Esophagus muscularis mucosa (tissue), 4 donors: ENCODE data around the gene CHRNB4. TPM values are rescaled to one million over a fixed set of nuclear protein-coding genes. Genes with fewer than 3 reads are reported as not detected.

Source experiments
- DNase-seq: peaks from one replicate; pipeline ENCODE4 v3.0.0-alpha.2; 2017; ENCODE audit errors: extremely low spot score
- H3K27ac ChIP-seq, 4 donors: fragments of 200-600 bp; sonication (generic); replicated peaks in 1 of 4; 1 replicate in 3 of 4; 2 replicates in 1 of 4; pipeline ENCODE4 v1.5.1; 2016 to 2019; ENCODE audit warnings: mild to moderate bottlenecking in 1 of 4
- H3K27me3 ChIP-seq, 4 donors: fragments of 200-600 bp; sonication (generic); one replicate each; pipeline versions ENCODE4 v1.5.1 to v1.6.0; 2016 to 2019
- H3K36me3 ChIP-seq, 4 donors: fragments of 200-600 bp; sonication (generic); one replicate each; pipeline ENCODE4 v1.5.1; 2016 to 2019
- H3K4me1 ChIP-seq, 4 donors: fragments of 200-600 bp; sonication (generic); one replicate each; pipeline ENCODE4 v1.5.1; 2016 to 2019
- H3K4me3 ChIP-seq, 4 donors: fragments of 200-600 bp; sonication (generic); 1 replicate in 2 of 4; 2 replicates in 2 of 4; pipeline ENCODE4 v1.5.1; 2016 to 2019; ENCODE audit warnings: mild to moderate bottlenecking in 4 of 4, moderate library complexity in 1 of 4
- H3K9me3 ChIP-seq, 4 donors: fragments of 200-600 bp; sonication (generic); 1 replicate in 3 of 4; 2 replicates in 1 of 4; pipeline ENCODE4 v1.5.1; 2016 to 2019
- CTCF ChIP-seq, 3 experiments: fragments of 200-600 bp in 2 of 3; fragments of 450-650 bp in 1 of 3; sonication (generic) in 2 of 3; IDR thresholded peaks; one replicate each; pipeline ENCODE4 v1.5.1; 2017 to 2019; ENCODE audit warnings: antibody characterized with exemption in 3 of 3, mild to moderate bottlenecking in 2 of 3, moderate library complexity in 1 of 3
- EP300 ChIP-seq: sonication (generic); formaldehyde crosslinking; IDR thresholded peaks from one replicate; pipeline ENCODE4 v1.6.1; 2017; ENCODE audit warnings: antibody characterized with exemption
- POLR2A ChIP-seq: fragments of 450-650 bp; IDR thresholded peaks from one replicate; pipeline ENCODE4 v1.6.1; 2017; ENCODE audit warnings: antibody characterized with exemption, moderate library complexity, mild to moderate bottlenecking, low read depth
- POLR2AphosphoS5 ChIP-seq, 2 donors: sonication (generic); formaldehyde crosslinking; IDR thresholded peaks; one replicate each; pipeline ENCODE4 v1.6.1; 2017; ENCODE audit warnings: antibody characterized with exemption in 2 of 2
- WGBS: methylation state at CpG from one replicate; pipeline ENCODE4 v1.1.5; 2018; 5-methylcytosine and 5-hydroxymethylcytosine counted together
- intact Hi-C: fragments of 100-400 bp; cut with DNase I; formaldehyde crosslinking; loops from one replicate; pipeline ENCODE4 v1.15.1; 2023
- total RNA-seq, 4 donors: library from RNA; depleted of rRNA; stranded (reverse); fragments of >200 nt; gene quantifications; one replicate each; pipeline versions ENCODE4 v1.1.0 to v1.2.1, GENCODE V29; 2016

Gene CHRNB4
- total RNA-seq, 4 donors from 2014 or later = 0.26 to 0.50 (median 0.34) TPM; not detected in 1

GRCh38 chr15:78650022-78650421, 9.0 kb upstream of the CHRNB4 start:
- no peak for DNase-seq
- Histone ChIP-seq H3K36me3 (no peaks in the 10 kb centered on the region), H3K9me3 (no peaks in the 10 kb centered on the region), H3K4me1 (no peaks in the 10 kb centered on the region), H3K4me3 (no peak overlapping the region), H3K27me3 (no peaks in the 10 kb centered on the region), H3K27ac (no peak overlapping the region)
- TF ChIP-seq CTCF (IDR thresholded peaks at IDR 0.05) = no peak
- no peak for TF ChIP-seq EP300
- no peak for TF ChIP-seq POLR2A
- no peak for TF ChIP-seq POLR2AphosphoS5 (IDR thresholded peaks at IDR 0.05)
- 94% methylated on average over 2 of the region's 4 CpGs for WGBS
- intact Hi-C loops = no loop called here

GRCh38 chr15:78645009-78645408, 4.0 kb upstream of the CHRNB4 start:
- Histone ChIP-seq H3K36me3 (no peaks in the 10 kb centered on the region), H3K9me3 (no peaks in the 10 kb centered on the region), H3K27ac (no peak overlapping the region), H3K27me3 (peaks cover 0 to 15% (median 7%) of the 10 kb centered on the region in 4 donors), H3K4me1 (peaks cover 9 to 16% (median 14%) of the 10 kb centered on the region in 4 donors), H3K4me3 (no peak overlapping the region)
- intact Hi-C loops = no loop called here
- WGBS = 94% methylated on average over 4 of the region's 4 CpGs
- no peak for TF ChIP-seq POLR2A
- no peak for TF ChIP-seq POLR2AphosphoS5 (IDR thresholded peaks at IDR 0.05)
- no peak for TF ChIP-seq EP300
- no peak for TF ChIP-seq CTCF (IDR thresholded peaks at IDR 0.05)
- DNase-seq = no peak

- TF ChIP-seq EP300 (no peak), POLR2AphosphoS5 (IDR thresholded peaks at IDR 0.05) (no peak), POLR2A (no peak), CTCF (IDR thresholded peaks at IDR 0.05) (no peak)
- peaks cover 9 to 16% (median 14%) of the 10 kb centered on the region in 4 donors for H3K4me1 ChIP-seq
- no peaks in the 10 kb centered on the region for H3K9me3 ChIP-seq
- H3K4me3 ChIP-seq = no peak overlapping the region
- no peak for DNase-seq
- WGBS = 63% methylated on average over 5 of the region's 5 CpGs
- peaks cover 0 to 23% (median 7%) of the 10 kb centered on the region in 4 donors for H3K27me3 ChIP-seq
- intact Hi-C loops = no loop called here
- no peaks in the 10 kb centered on the region for H3K36me3 ChIP-seq
- no peak overlapping the region for H3K27ac ChIP-seq
Measured at GRCh38 chr15:78642331-78642730, 1.3 kb upstream of the CHRNB4 start.

GRCh38 chr15:78641749-78642275, 802 bp upstream of the CHRNB4 start:
- H3K4me3 ChIP-seq = no peak overlapping the region
- no peak overlapping the region for H3K27ac ChIP-seq
- no peak for TF ChIP-seq EP300
- TF ChIP-seq POLR2AphosphoS5 (IDR thresholded peaks at IDR 0.05) = no peak
- no peak for TF ChIP-seq CTCF (IDR thresholded peaks at IDR 0.05)
- TF ChIP-seq POLR2A = no peak
- intact Hi-C loops = no loop called here
- H3K36me3 ChIP-seq = no peaks in the 10 kb centered on the region
- no peaks in the 10 kb centered on the region for H3K9me3 ChIP-seq
- WGBS = 82% methylated on average over 11 of the region's 11 CpGs
- no peak for DNase-seq
- H3K4me1 ChIP-seq = peaks cover 9 to 16% (median 14%) of the 10 kb centered on the region in 4 donors
- peaks cover 0 to 23% (median 7%) of the 10 kb centered on the region in 4 donors for H3K27me3 ChIP-seq
